WTC11 (cell line): ENCODE results near the gene LIPM.

ENCODE experiments used
- ATF2 ChIP-seq: sonication (generic); formaldehyde crosslinking; IDR thresholded peaks from 2 replicates; pipeline ENCODE4 v1.8.1; 2022; ENCODE audit warnings: low read depth, missing genetic modification reagents, borderline replicate concordance
- E2F4 ChIP-seq: sonication (generic); formaldehyde crosslinking; IDR thresholded peaks from 2 replicates; pipeline ENCODE4 v1.8.1; 2022; ENCODE audit warnings: low read depth, mild to moderate bottlenecking, moderate library complexity, missing genetic modification reagents, borderline replicate concordance
- ETV6 ChIP-seq: sonication (generic); formaldehyde crosslinking; IDR thresholded peaks from 2 replicates; pipeline ENCODE4 v1.8.1; 2022; ENCODE audit warnings: mild to moderate bottlenecking, missing genetic modification reagents
- FOXP4 ChIP-seq: sonication (generic); formaldehyde crosslinking; IDR thresholded peaks from 2 replicates; pipeline ENCODE4 v1.8.0; 2022; ENCODE audit warnings: mild to moderate bottlenecking, missing genetic modification reagents
- JUN ChIP-seq: sonication (generic); formaldehyde crosslinking; IDR thresholded peaks from 2 replicates; pipeline ENCODE4 v1.8.0; 2023; ENCODE audit warnings: mild to moderate bottlenecking, missing genetic modification reagents
- NFYB ChIP-seq: sonication (generic); formaldehyde crosslinking; conservative IDR thresholded peaks from 2 replicates; pipeline ENCODE4 v1.8.0; 2022; ENCODE audit warnings: low read depth, missing genetic modification reagents
- SMAD3 ChIP-seq: sonication (generic); formaldehyde crosslinking; IDR thresholded peaks from 2 replicates; pipeline ENCODE4 v1.8.0; 2022; ENCODE audit warnings: missing genetic modification reagents, mild to moderate bottlenecking, borderline replicate concordance
- TCF7 ChIP-seq: sonication (generic); formaldehyde crosslinking; IDR thresholded peaks from 2 replicates; pipeline ENCODE4 v1.8.0; 2022; ENCODE audit warnings: mild to moderate bottlenecking, low read depth, missing genetic modification reagents, moderate library complexity
- ZBTB21 ChIP-seq: sonication (generic); formaldehyde crosslinking; IDR thresholded peaks from 2 replicates; pipeline ENCODE4 v1.8.1; 2023; ENCODE audit warnings: mild to moderate bottlenecking, missing genetic modification reagents, borderline replicate concordance
- TF ChIP-seq, protein P1 (sequence below): fragments of 200-600 bp; IDR thresholded peaks from 2 replicates; pipeline ENCODE4 v1.8.0; 2022; ENCODE audit warnings: antibody characterized with exemption
- TF ChIP-seq, protein P2 (sequence below): sonication (generic); formaldehyde crosslinking; IDR thresholded peaks from 2 replicates; pipeline ENCODE4 v1.8.1; 2023; ENCODE audit warnings: mild to moderate bottlenecking, missing genetic modification reagents, moderate library complexity
- TF ChIP-seq, protein P3 (sequence below): sonication (generic); formaldehyde crosslinking; IDR thresholded peaks from 2 replicates; pipeline ENCODE4 v1.8.0; 2022; ENCODE audit warnings: mild to moderate bottlenecking, missing genetic modification reagents

DNA sequence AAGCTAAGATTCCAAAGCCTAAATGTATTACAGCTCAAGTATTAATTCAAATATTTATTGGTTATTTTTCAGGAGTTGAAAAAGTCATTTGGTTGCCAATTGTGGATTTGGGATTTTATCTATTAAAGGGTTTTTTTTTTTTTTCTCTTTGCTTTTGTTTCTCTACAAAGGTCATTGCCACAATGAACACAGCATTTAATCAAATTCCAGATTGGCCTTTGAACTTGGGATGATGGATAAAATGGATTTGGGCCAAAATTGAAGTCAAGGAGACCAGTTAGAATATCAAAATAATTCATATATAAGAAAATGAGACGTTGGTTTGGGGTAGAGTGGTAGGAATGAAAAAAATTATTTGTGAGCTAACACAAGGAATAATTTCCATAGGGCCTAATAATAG is 33.1 kb upstream of the LIPM start:
- TF ChIP-seq, protein P1, sequence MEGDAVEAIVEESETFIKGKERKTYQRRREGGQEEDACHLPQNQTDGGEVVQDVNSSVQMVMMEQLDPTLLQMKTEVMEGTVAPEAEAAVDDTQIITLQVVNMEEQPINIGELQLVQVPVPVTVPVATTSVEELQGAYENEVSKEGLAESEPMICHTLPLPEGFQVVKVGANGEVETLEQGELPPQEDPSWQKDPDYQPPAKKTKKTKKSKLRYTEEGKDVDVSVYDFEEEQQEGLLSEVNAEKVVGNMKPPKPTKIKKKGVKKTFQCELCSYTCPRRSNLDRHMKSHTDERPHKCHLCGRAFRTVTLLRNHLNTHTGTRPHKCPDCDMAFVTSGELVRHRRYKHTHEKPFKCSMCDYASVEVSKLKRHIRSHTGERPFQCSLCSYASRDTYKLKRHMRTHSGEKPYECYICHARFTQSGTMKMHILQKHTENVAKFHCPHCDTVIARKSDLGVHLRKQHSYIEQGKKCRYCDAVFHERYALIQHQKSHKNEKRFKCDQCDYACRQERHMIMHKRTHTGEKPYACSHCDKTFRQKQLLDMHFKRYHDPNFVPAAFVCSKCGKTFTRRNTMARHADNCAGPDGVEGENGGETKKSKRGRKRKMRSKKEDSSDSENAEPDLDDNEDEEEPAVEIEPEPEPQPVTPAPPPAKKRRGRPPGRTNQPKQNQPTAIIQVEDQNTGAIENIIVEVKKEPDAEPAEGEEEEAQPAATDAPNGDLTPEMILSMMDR: no peak
- TF ChIP-seq ATF2 (CRISPR knock-in tag) (no peak), SMAD3 (CRISPR knock-in tag) (no peak), ZBTB21 (no peak), E2F4 (CRISPR knock-in tag) (no peak), JUN (CRISPR knock-in tag) (no peak), ETV6 (CRISPR knock-in tag) (no peak), TCF7 (CRISPR knock-in tag) (no peak), FOXP4 (no peak), NFYB (CRISPR knock-in tag) (no peak)
- TF ChIP-seq, protein P2, sequence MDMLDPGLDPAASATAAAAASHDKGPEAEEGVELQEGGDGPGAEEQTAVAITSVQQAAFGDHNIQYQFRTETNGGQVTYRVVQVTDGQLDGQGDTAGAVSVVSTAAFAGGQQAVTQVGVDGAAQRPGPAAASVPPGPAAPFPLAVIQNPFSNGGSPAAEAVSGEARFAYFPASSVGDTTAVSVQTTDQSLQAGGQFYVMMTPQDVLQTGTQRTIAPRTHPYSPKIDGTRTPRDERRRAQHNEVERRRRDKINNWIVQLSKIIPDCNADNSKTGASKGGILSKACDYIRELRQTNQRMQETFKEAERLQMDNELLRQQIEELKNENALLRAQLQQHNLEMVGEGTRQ (CRISPR knock-in tag): no peak
- TF ChIP-seq, protein P3, sequence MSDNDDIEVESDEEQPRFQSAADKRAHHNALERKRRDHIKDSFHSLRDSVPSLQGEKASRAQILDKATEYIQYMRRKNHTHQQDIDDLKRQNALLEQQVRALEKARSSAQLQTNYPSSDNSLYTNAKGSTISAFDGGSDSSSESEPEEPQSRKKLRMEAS (CRISPR knock-in tag): no peak
